ENCODE results near the gene PARP12. TPM values are rescaled to one million over a fixed set of nuclear protein-coding genes. Genes with fewer than 3 reads are reported as not detected.

The PARP12 gene
- total and polyA plus RNA-seq, 10 of the 15 experiments (the other 5 are each of a cell fraction or from before 2014, with no cell fraction given), result 0.98 to 51.8 (median 18.0) TPM

- H3K4me3 ChIP-seq, result no peak overlapping the region
- TF ChIP-seq BCL3 (IDR thresholded peaks at IDR 0.05; ENCODE audit: borderline replicate concordance, insufficient read depth, low read depth, low read length, poor library complexity, severe bottlenecking) (no peak), RB1 (IDR thresholded peaks at IDR 0.05; ENCODE audit: borderline replicate concordance) (no peak), TARDBP (IDR thresholded peaks at IDR 0.05; ENCODE audit: borderline replicate concordance) (no peak), E4F1 (IDR thresholded peaks at IDR 0.05; ENCODE audit: borderline replicate concordance, partially characterized antibody) (no peak)
- H3K79me2 ChIP-seq (ENCODE audit: control insufficient read depth, insufficient read depth, low read length), result no peaks in the 10 kb centered on the region
- in situ Hi-C loops (cut with MboI) (no loop called here), intact Hi-C loops (cut with micrococcal nuclease; ENCODE audit: unreplicated experiment) (loop anchor here (5.0 kb wide), 1 partner anchor 201 kb away; no protein-coding TSS in a partner anchor)
- POLR2A ChIA-PET, result no interaction called here
- SMC1A ChIA-PET (ENCODE audit: uncharacterized antibody, unreplicated experiment), result no interaction called here
- H4K20me1 ChIP-seq (ENCODE audit: control insufficient read depth, insufficient read depth), result no peaks in the 10 kb centered on the region
- H3K9me3 ChIP-seq (replicated peaks; ENCODE audit: control insufficient read depth, insufficient read depth, low read length), result no peaks in the 10 kb centered on the region
- WGBS (ENCODE audit: insufficient coverage, insufficient replicate concordance, low lambda C conversion rate, missing lambda C conversion rate), result 80% methylated on average over 9 of the region's 9 CpGs
- no peaks in the 10 kb centered on the region for H3K27me3 ChIP-seq (replicated peaks in 1 of 2; ENCODE audit: control insufficient read depth in 2 of 2, insufficient read depth in 2 of 2, low read length in 1 of 2)
- ATAC-seq (no peak), DNase-seq (ENCODE audit: low read depth, low spot score) (no peak), FAIRE-seq (no peak)
- CTCF ChIA-PET, result interaction anchor here (0.8 to 1.0 kb wide), 2 partner anchors 336 to 381 kb away, joined by 3 read pairs; no protein-coding TSS in a partner anchor
- H3K4me2 ChIP-seq (ENCODE audit: control insufficient read depth, insufficient read depth), result no peak overlapping the region
- RAD21 ChIA-PET (ENCODE audit: unreplicated experiment), result no interaction called here
- no peak overlapping the region for H2AFZ ChIP-seq (ENCODE audit: control insufficient read depth, low read depth, low read length)
- no peaks in the 10 kb centered on the region for H3K4me1 ChIP-seq (ENCODE audit: control insufficient read depth, insufficient read depth, low read length)
- H3K9ac ChIP-seq (ENCODE audit: control insufficient read depth, insufficient read depth, low read length), result no peak overlapping the region
- no TSS peak for BruUV-seq (replicated peaks)
- H3K27ac ChIP-seq (ENCODE audit: control insufficient read depth, insufficient read depth), result no peak overlapping the region
- H3K36me3 ChIP-seq (ENCODE audit: control insufficient read depth in 2 of 2, insufficient read depth in 2 of 2, low read length in 1 of 2), result no peaks in the 10 kb centered on the region
Measured at GRCh38 chr7:139982927-139983920, 79.5 kb downstream of the PARP12 start.
